ENCODE data around the gene UBE2K. TPM values are rescaled to one million over a fixed set of nuclear protein-coding genes. Genes with fewer than 3 reads are reported as not detected.

The UBE2K gene
- total RNA-seq, 1 experiment from 2014 or later, result 151 TPM

- no peak overlapping the region for H3K4me3 Mint-ChIP-seq
- H3K4me2 ChIP-seq (ENCODE audit: insufficient read depth, insufficient read length, low read length), result no peak overlapping the region
- H2BK120ac ChIP-seq (ENCODE audit: low read depth, low read length, poor library complexity, severe bottlenecking), result no peak overlapping the region
- H3K27ac ChIP-seq (ENCODE audit: insufficient read length, low read depth, low read length), result no peak overlapping the region
- H3K36me3 Mint-ChIP-seq (ENCODE audit: insufficient read depth in 1 of 3, low read depth in 3 of 3), result peaks cover 11 to 37% (median 33%) of the 10 kb centered on the region in 3 experiments
- H3K79me1 ChIP-seq (ENCODE audit: insufficient read depth, low read depth, low read length, poor library complexity, severe bottlenecking), result peaks cover 8% of the 10 kb centered on the region
- DNase-seq, result no peak
- TF ChIP-seq CTCF (conservative IDR thresholded peaks at IDR 0.05), result no peak
- no peaks in the 10 kb centered on the region for H3K9me3 Mint-ChIP-seq
- H3K4ac ChIP-seq (ENCODE audit: low read depth, low read length), result no peak overlapping the region
- H3K9me3 ChIP-seq (ENCODE audit: control insufficient read depth, low read depth, low read length), result no peaks in the 10 kb centered on the region
- H2AK5ac ChIP-seq (ENCODE audit: insufficient read length, low read length), result no peak overlapping the region
- H2BK12ac ChIP-seq (ENCODE audit: insufficient read length, low read depth, low read length), result no peak overlapping the region
- WGBS (ENCODE audit: extremely low coverage, insufficient read length, low lambda C conversion rate), result no CpG with 5 or more reads among the region's 1 CpG
- no peak overlapping the region for H2AFZ ChIP-seq (ENCODE audit: low read length)
- H2BK20ac ChIP-seq (ENCODE audit: low read depth, low read length, poor library complexity, severe bottlenecking), result no peak overlapping the region
- H4K20me1 ChIP-seq (ENCODE audit: control insufficient read depth, insufficient read depth, insufficient read length), result no peaks in the 10 kb centered on the region
- no peak overlapping the region for H3K56ac ChIP-seq (ENCODE audit: insufficient read length, low read depth, low read length)
- no peak overlapping the region for H4K91ac ChIP-seq (ENCODE audit: insufficient read length, low read depth, low read length)
- H4K5ac ChIP-seq (ENCODE audit: insufficient read length, low read depth, low read length), result no peak overlapping the region
- H3K27ac Mint-ChIP-seq, result peak overlapping the region; percentile 68 to 79 (median 74); a peak in 5 of 7 replicates
- no peak overlapping the region for H3K18ac ChIP-seq (ENCODE audit: insufficient read length, low read depth, low read length)
- no peaks in the 10 kb centered on the region for H3K27me3 Mint-ChIP-seq (ENCODE audit: low read depth)
- no peak overlapping the region for H3K9ac ChIP-seq (ENCODE audit: extremely low read depth, insufficient read length, low read length)
- H3K4me1 ChIP-seq (ENCODE audit: insufficient read depth, low read length), result no peaks in the 10 kb centered on the region
- no peaks in the 10 kb centered on the region for H3K23me2 ChIP-seq (ENCODE audit: insufficient read length, low read depth, low read length, poor library complexity, severe bottlenecking)
- no peak overlapping the region for H2BK5ac ChIP-seq (ENCODE audit: insufficient read length, low read length)
- H3K27me3 ChIP-seq (ENCODE audit: insufficient read depth, low read length), result no peaks in the 10 kb centered on the region
- H3K14ac ChIP-seq (ENCODE audit: insufficient read depth, low read length), result no peak overlapping the region
- H3K4me1 Mint-ChIP-seq, result peaks cover 0 to 4% of the 10 kb centered on the region in 2 experiments; a peak in 2 of 4 replicates
- no peak overlapping the region for H3T11ph ChIP-seq (ENCODE audit: low read length)
- H3K79me2 ChIP-seq (ENCODE audit: insufficient read depth, low read length), result peaks cover 42% of the 10 kb centered on the region; the same call in 1 of the 2 replicates
- no peak overlapping the region for H4K8ac ChIP-seq (replicated peaks; ENCODE audit: insufficient read length, low read depth, low read length)
- H2BK15ac ChIP-seq (ENCODE audit: low read depth, low read length), result no peak overlapping the region
- H3K23ac ChIP-seq (ENCODE audit: insufficient read length, low read depth, low read length), result no peak overlapping the region
These were observed 15.8 kb downstream of the UBE2K start for GRCh38 chr4:39713691-39714090.

Data from H9 (cell line).